HEK293T (cell line): ENCODE measurements around the gene ANTXR1.

Source experiments
- ARNT ChIP-seq: fragments of 450-650 bp; IDR thresholded peaks from 2 replicates; pipeline ENCODE4 v1.6.1; 2017; ENCODE audit warnings: mild to moderate bottlenecking
- BHLHE40 ChIP-seq: fragments of 450-650 bp; IDR thresholded peaks from 2 replicates; pipeline ENCODE4 v1.6.1; 2016; ENCODE audit warnings: mild to moderate bottlenecking, moderate library complexity, borderline replicate concordance
- ELF4 ChIP-seq: fragments of 450-650 bp; IDR thresholded peaks from 2 replicates; pipeline ENCODE4 v1.6.1; 2017; ENCODE audit warnings: antibody characterized with exemption
- HDGF ChIP-seq: fragments of 450-650 bp; IDR thresholded peaks from 2 replicates; pipeline ENCODE4 v1.6.1; 2017; ENCODE audit warnings: antibody characterized with exemption, borderline replicate concordance
- TF ChIP-seq, protein P1 (sequence below): fragments of 450-650 bp; IDR thresholded peaks from 2 replicates; pipeline ENCODE4 v1.6.1; 2016

DNA sequence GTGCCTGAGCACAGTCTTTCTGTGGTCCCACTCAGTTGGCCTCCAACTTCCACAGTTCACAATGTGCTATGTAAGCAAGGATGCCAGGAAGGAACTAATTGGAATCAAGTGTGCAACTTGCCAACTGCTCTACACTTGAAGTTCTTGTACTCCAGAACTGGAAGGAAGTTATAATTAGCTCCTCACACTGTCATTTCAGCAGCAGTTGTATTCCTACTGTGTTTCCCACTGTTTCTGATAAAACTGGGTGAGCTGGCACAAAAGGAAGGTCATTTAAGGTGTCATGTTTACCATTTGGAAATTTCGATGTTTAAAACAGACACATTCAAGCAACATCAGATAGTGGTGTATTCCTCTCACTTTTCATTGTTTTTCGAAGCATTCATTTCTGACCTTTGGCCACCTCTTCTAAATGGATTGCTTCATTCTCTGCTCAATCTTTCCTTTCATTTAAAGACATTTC, 84.2 kb downstream of the ANTXR1 start:
- TF ChIP-seq, protein P1, sequence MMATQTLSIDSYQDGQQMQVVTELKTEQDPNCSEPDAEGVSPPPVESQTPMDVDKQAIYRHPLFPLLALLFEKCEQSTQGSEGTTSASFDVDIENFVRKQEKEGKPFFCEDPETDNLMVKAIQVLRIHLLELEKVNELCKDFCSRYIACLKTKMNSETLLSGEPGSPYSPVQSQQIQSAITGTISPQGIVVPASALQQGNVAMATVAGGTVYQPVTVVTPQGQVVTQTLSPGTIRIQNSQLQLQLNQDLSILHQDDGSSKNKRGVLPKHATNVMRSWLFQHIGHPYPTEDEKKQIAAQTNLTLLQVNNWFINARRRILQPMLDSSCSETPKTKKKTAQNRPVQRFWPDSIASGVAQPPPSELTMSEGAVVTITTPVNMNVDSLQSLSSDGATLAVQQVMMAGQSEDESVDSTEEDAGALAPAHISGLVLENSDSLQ: no peak
- TF ChIP-seq BHLHE40 (no peak), ELF4 (no peak), ARNT (no peak), HDGF (no peak)
